ENCODE data around the gene FSCB.

GRCh38 chr14:44525237-44525636, 18.2 kb upstream of the FSCB start:
- no peak for TF ChIP-seq EZH2phosphoT487 (IDR thresholded peaks at IDR 0.05; ENCODE audit: insufficient read depth, low read depth)
- TF ChIP-seq EZH2 (IDR thresholded peaks at IDR 0.05; ENCODE audit: insufficient read depth, poor library complexity, severe bottlenecking): no peak

All from GM23248 (cell line).